Renal pelvis (tissue), 4 donors: Measurements from ENCODE around the gene CYP2W1. TPM values are rescaled to one million over a fixed set of nuclear protein-coding genes. Genes with fewer than 3 reads are reported as not detected.
"Not testable (repeated sequence)": the region's sequence is repeated elsewhere in the genome, so short reads cannot be mapped to it uniquely, and the experiment has no call there.

Experiments used
- DNase-seq: peaks from one replicate; pipeline ENCODE4 v3.0.0-alpha.2; 2013
- polyA plus RNA-seq, 3 donors: library from polyadenylated mRNA; unstranded; fragments of 120-200 nt; gene quantifications; one replicate each; pipeline ENCODE4 v1.2.1, GENCODE V29; 2013; ENCODE audit not compliant: insufficient read length in 3 of 3

CYP2W1 gene
- polyA plus RNA-seq, 3 donors, result 3.3 to 4.3 (median 3.3) TPM

DNA sequence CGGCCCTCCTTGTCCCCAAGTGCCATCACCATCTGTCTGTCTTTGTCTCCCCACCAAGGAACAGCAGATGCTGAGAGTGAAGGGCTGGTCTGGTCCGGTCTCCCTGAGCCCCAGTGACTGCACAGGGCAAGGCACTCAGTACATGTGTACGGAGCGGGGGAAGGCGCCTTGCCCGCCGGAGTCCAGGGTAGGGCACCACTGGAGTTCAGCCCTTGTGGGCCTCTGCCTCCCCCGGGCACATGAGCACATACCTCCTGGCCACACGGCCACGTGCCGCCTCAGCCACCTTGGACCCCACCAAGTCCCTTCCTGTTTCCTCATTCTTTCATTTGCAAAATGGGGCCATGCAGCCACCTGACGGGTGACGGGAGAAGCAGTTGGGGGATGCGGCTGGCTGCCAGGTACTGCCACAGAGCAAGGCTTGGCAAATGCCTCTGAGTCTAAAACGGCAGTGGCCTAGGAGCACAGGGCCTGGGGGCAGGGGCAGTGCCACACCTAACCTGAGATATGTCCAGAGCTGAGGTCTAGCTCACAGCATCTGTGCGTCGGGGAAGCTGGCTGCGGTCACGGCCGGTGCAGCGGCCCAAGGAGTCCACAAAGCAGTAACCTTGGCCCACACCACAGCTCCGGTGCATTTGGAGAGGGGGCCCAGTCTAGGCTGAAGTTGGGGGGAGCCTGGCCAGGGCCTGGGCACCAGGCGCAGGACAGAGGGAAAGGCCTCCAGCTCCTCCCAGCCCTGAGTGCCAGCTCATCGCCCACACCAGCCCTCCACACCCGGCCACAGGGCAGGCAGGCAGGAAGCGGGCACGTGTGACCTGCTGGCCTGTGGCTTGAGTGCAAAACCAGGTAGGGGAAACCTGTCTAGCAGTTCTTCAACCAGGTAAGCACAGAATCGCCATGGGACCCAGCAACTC lies 33.7 kb upstream of the CYP2W1 start:
- DNase-seq, result no peak

- no peak for DNase-seq
These were observed 31.0 kb upstream of the CYP2W1 start for GRCh38 chr7:951881-952547.

DNA sequence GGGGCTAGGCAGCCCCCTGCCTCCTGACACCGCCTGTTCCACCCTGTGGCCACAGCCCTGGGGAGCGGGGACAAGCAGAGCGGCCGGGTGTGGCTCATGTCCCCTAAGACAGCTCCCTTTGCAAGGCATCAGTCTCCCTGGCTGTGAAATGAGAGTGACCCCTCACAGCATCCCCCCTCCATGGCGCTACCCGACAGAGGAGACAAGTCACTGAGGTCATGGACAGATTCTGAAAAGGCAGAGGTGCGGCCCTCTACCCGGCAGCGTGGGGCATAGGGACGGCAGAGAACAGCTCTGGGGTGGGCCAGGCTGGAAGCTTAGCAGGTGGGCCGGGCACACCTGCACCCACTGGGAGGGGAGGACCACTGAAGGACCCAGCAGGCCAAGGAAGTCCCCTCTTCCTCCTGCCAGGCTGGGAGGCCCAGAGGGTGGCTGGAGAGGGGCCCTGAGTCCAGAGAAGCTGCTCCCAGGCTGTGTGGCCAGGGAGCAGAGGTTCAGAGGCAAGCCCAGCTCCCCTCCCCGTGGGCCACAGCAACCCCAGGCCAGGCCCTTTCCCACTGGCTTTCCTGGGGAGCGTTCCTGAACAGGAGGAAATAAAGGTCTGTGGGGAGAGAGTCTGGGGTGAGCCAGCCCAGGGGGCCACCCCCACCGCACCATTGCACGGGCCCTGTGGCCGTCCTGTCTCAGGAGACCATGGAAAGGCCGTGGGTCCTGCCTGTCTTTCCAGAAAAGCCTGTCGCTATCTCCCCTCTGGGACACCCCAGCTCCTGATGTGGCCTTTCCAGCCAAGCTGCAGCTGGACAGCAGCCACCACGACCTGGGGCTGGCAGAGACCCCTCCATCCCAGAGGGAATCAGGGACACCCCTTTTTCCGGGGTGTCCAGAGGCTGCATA lies 30.2 kb upstream of the CYP2W1 start:
- no peak for DNase-seq

DNA sequence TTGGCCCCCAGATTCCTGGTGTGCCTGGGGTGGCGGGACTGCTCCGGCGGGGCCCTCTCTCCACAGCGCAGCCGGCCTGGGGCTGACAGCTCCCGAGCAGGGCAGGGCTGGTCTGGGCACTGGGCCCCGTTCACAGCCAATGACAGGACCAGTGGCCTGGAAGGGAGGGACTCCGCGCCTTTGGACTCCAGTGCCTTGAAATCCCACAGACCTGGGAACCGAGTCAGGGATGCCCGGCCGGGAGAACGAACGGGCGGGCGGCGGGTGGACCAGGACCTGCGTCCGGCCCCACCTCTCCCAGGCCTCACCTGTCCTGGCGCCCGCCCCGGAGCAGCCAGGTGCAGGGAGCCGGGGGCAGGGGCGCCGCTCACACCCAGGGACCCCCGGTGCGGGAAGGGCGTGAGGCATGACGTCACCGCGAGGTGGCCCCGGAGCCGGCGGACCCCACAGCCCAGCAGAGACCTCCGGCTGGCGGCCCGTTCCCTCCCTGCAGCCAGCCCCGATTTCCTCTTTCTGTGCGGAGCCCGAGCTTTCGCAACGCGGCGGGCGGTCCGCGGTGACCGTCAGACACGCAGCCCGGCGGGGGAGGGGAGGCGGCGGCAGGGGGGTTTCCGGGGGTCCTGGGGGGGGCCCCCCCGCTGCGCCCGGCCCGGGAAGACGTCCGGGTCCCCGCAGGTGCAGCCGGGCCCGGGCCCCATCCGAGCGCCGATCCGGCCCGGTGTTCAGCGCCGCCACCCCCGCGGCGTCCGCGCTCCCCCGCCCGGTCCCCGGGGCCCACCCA lies 29.2 kb upstream of the CYP2W1 start:
- no peak for DNase-seq

GRCh38 chr7:954330-955238 lies 28.4 kb upstream of the CYP2W1 start, which contains the start of gene ADAP1:
Gene ADAP1, minus strand, starts transcription at chr7:954680. Its CDS starts 203 bp downstream, at chr7:954477.
- no peak for DNase-seq

DNA sequence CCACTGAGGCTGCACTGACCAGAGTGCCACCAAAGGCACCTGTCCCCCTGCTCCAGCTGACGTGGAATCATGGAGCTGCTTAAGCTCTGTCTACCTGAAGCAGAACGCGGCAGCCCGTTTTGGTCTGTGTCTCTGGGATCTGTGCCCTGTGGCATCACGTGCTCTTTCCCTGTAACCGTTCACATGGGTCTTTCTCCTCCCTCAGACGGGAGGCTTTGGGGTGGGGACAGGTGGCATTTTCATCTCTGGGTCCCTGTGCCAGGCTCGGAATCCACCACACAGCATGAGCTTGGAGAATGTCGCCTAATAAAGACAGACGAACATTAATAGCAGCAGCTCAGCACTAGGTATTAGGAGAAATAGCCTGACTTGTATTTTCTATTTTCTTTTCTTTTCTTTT lies 26.9 kb upstream of the CYP2W1 start:
- no peak for DNase-seq

DNA sequence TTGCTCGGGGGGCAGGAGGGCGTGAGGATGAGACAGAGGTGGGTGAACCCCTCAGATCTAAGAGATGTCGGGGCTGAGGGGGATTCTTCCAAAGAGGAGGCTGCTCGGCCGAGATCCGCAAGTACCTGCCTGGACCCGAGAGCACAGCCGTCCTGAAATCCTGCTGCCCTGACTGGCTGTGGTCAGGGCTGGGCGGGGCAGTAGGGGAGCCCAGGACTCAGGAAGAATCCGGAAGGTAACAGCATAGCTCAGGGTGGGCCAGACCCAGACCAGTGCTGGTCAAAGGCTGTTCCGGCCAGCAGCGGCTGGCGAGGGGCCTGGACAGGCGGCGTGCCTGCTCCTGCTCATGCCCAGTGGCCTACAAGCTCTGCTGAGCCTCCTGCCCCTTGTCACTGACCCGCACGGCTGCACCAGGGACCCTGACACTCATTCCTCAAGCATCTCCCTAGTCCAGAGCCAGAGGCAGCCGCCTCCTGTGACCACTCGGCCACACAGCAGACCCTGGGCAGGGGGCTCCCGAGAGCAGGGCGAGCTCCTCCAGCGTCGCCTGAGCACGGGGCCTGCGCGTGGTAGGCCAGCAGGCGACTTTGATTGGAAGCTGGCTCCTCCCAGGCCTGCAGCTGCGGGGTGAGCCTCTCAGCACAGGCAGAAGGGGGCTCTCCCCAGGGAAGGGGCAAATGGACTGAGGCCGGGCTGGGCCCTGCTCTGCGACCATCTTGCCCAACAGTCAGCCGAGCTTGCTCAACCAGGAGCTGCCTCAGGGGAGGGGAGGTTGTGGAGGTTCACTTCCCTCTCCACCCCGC lies 25.4 kb upstream of the CYP2W1 start:
- DNase-seq, result no peak

- no peak for DNase-seq
These were observed 24.5 kb upstream of the CYP2W1 start for GRCh38 chr7:958221-959200.

DNA sequence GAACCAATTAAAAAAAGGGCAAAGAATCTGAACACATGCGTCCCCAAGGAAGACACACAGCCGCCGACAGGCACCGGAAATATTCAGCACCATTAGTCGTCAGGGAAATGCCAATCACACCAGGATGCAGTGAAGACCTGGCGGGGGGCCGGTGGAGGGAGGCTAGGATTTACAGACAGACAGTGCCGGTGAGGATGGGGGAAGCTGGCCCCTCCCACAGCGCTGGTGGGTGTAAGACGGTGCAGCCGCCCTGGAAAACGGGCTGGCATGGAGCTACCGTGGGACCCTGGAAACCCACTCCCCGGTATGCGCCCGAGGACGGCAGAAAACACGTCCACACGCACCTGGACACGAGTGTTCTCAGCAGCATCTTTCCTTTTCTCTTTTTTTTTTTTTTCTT lies 23.7 kb upstream of the CYP2W1 start:
- DNase-seq, result no peak

DNA sequence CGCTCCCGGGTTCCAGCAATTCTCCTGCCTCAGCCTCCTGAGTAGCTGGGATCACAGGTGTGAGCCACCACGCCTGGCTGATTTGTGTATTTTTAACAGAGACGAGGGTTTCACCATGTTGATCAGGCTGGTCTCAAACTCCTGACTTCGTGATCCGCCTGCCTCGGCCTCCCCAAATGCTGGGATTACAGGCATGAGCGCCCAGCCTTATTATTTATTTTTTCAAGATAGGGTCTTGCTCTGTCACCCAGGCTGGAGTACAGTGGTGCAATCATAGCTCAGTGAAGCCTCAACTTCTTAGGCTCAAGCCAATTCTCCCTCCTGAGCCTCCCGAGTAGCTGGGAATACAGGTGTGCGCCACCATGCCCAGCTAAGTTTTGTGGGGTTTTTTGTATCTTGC lies 23.2 kb upstream of the CYP2W1 start:
- not testable (repeated sequence) for DNase-seq

GRCh38 chr7:960269-960871 lies 22.6 kb upstream of the CYP2W1 start:
- no peak for DNase-seq

GRCh38 chr7:960972-961371 lies 22.0 kb upstream of the CYP2W1 start:
- DNase-seq, result not testable (repeated sequence)

DNA sequence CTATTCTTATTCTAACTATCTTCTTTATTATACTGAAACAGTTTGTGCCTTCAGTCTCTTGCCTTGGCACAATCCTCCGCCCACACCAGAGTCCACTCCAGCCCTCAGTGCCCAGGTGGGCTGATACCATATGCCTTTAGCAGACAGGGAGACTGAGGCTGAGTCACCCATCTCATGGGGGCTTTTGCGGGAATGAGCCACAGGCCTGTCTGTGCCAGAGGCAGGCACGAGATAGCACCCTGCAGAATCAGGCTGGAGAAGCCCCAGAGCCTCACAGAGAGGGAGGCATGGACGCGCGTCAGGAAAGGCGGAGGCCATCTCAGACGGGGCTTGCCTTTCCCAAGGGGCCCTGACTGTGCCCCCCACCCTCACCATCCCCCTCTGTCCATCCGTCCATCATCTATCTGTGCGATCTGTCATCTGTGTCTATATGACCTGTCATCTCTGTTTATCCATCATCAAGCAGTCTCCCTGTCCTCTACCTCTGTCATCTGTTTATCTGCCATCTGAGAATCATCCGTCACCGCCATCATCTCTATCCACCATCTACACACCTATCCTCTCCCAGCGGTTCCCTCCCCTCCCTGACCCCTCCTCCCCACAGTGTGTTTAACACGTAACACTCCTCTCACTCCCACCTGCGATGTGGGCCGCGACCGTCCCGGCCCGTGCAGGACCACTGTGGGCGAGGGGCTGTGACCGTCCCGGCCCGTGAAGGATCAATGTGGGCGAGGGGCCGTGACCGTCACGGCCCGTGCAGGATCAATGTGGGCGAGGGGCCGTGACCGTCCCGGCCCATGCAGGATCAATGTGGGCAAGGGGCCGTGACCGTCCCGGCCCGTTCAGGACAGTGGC lies 21.2 kb upstream of the CYP2W1 start:
- DNase-seq, result no peak

- DNase-seq, result no peak
These were observed 20.4 kb upstream of the CYP2W1 start for GRCh38 chr7:962401-963081.

GRCh38 chr7:963236-964078 lies 19.5 kb upstream of the CYP2W1 start:
- DNase-seq, result no peak
